ENCODE results near the gene MEI1.
A peak's percentile ranks its signal among the peaks of the same experiment; 100 is the strongest.

Gene MEI1

DNA sequence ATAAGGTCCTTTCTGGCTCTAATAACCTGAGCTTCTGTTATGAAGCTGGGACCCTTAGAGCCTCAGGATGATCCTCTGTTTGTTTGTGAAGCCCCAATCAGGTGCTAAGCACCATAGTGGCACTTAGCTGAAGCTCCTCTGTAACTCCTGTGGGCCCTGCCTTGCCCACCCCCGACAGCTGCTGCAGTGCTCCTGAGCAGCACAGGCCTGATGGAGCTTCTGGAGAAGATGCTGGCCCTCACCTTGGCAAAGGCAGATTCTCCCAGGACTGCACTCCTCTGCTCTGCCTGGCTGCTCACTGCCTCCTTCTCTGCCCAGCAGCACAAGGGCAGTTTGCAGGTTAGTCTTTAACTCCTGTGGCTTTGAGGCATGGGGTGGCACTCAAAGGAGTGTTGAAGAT, 82.2 kb downstream of the MEI1 start:
- no peak for DNase-seq (ENCODE audit: low read depth in 2 of 2, low spot score in 1 of 2)

DNA sequence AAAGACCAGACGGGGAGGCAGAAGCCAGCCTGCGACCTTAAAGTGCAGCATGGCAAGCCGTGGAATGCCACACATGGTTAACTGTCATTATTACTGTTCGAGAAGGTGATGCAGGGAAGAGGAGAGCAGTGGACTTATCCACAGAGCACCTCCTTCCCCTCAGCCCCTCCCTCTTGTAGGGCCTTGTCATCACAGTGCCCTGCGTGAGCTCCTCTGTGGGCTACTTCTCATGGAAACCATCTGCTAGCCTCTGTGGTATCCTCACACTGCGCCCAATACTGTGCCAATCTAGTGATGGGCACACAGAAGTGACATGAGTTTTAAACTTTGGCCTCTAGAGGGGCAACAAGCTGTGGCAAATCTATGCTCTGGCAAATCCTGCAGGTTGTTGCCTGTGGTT, 83.0 kb downstream of the MEI1 start:
- no peak for DNase-seq (ENCODE audit: low read depth in 2 of 2, low spot score in 1 of 2)

DNA sequence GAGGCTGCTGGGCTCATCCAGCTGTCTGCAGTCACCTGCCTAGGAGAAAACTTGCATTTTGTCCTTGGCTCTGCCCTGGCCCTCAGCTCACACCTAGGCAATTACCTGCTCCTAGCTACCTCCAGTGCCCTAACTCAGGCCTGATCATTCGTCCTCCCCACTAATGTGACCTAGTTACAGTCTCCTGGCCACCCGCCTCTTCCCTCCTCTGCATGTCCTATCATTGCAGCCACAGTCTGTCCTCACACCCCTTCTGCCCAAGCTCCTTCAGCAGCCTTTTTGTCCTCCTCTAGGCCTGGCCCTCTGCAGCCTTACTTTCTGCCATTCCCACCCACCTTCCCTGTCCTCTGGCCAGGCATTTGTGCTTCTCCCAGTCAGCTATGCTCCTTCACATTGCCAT, 83.4 kb downstream of the MEI1 start:
- DNase-seq (ENCODE audit: low read depth in 2 of 2, low spot score in 1 of 2) = no peak

DNA sequence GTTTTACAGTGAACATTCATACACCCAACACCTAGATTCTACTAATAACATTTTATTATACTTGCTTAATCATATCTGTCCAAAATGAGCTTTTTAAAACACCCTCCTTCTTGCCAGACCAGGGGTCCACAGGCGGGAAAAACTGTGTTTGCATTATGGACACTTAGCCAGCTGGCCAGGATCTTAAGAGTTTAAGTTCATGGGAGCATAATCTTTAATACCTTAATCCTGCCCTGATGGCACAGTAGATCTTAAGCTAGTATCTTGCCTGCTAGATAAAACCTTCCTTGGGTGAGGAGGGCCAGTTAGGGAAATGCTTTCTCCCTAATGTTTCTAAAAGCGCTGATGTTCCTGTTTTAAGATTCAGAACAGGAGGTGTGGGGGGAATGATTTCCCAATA, 88.0 kb downstream of the MEI1 start:
- no peak for DNase-seq (ENCODE audit: low read depth in 2 of 2, low spot score in 1 of 2)

DNA sequence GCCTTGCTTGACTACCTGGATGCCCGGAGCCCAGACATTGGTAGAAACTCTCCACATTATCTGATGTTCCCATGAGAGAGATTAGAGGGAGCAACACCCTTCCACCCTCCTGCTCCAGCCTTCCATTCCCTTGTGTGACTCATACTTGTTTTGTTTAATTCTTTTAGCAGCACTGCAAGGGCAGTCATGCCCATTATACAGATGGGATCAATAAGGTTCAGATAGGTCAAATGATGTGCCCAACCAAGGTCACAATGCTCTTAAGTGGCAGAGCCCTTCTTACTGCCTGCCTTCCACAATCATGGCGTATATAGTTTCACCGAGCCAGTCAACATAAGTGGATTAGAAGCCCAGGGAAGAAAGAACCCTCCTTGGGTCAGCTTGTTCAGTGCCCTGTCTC, 94.6 kb downstream of the MEI1 start:
- no peak for DNase-seq (ENCODE audit: low read depth in 2 of 2, low spot score in 1 of 2)

DNA sequence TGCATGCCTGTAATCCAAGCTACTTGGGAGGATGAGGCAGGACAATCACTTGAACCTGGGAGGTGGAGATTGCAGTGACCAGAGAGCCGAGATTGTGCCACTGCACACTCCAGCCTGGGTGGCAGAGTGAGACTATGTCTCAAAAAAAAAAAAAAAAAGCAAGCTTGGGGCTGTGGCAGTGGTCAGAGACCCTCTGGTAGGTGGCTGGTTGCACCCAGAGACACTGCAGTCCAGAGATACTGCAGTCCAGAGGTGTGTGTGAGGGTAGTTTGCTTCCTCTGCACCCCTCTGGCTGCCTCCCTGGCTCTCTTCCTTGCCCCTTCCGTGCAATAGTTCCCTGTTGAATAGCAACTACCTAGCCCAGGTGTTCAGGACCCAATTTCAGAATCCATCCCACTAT, 99.4 kb downstream of the MEI1 start:
- DNase-seq (ENCODE audit: low read depth in 2 of 2, low spot score in 1 of 2) = no peak

DNA sequence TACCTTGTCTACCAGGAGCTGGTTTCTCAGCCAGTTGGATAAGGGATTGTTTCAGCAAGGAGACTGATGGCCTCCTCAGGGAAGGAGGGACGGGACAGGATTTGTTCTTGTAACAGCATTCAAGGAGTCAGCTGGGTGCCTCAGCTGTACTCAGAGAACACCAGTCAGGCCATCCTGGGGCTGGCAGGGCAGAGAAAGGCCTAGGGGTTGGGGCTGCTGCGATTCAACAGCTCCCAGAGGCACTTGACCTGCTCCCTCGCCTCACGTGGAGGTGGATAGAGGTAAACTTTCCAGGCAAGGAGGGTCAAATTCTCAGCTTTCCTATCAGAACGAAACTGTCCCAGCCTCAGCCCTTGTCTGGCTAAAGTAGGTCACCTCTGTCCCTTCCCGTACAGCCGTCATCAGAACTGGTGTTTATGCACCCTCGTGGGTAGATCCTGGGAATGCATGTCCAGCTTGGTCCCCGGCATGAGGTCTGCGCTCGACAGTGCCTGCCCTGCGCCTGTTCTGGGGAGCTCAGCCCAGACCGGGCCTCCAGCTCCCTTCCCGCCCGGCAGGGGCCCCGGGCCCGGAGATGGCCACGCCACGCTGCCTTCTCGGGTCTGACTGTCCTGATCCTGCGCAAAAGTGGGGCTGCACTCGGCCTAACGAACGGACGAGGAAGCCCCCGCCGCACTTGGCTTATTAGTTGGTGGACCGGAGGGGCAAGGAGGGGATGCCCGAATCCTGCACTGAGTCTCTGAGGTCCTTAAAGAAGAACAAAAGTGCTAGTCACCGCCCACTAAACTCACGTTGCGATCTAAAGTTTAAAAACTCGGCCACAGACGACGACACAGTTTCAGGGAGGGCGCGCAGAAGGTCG, 100.4 kb downstream of the MEI1 start:
- DNase-seq (ENCODE audit: low read depth in 2 of 2, low spot score in 1 of 2) = no peak

DNA sequence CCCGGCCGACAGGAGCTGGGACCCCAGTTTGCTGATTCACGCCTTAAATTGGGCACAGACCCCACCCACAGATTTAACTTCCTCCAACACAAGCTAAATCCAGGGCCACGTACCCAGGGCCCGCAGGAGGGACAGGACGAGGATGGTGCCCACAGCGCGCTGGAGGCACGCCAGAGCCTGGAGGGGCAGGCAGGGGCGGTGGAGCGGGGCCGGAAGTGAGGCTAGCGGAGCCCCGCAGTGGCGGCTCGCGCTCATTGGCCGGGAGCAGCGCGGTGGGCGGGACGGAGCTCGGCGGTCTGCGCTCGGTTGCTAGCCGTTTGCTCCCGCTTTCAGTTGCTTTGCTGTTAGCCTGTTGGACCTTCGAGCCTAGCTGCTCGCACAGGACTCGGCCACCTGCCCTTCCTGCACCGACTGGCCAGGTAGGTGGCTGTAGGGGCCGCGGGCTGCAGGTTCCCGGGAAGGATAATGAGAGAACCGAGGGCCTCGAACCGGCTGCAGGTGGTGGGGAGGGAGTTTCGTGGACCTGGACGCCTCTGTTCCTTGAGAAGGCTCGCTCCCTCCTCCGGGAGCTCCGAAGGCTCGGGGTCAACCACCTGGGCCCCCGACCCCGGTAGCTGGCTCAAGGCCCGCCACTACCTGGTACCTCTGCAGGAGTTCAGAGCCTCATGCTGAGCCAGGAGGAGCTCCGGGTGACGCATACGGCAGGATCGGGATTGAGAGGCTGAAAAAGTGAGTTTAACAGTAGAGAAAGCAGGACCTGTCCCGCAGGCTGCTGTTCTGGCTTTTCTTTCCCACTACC, 101.2 kb downstream of the MEI1 start, which contains the start of gene CCDC134:
Gene CCDC134, plus strand, starts transcription at position 332 of the 799 bp plus-strand sequence. CDS start 8,212 bp downstream, outside the sequence.
- DNase-seq (ENCODE audit: low read depth in 2 of 2, low spot score in 1 of 2) = peak; percentile 65 to 83

DNA sequence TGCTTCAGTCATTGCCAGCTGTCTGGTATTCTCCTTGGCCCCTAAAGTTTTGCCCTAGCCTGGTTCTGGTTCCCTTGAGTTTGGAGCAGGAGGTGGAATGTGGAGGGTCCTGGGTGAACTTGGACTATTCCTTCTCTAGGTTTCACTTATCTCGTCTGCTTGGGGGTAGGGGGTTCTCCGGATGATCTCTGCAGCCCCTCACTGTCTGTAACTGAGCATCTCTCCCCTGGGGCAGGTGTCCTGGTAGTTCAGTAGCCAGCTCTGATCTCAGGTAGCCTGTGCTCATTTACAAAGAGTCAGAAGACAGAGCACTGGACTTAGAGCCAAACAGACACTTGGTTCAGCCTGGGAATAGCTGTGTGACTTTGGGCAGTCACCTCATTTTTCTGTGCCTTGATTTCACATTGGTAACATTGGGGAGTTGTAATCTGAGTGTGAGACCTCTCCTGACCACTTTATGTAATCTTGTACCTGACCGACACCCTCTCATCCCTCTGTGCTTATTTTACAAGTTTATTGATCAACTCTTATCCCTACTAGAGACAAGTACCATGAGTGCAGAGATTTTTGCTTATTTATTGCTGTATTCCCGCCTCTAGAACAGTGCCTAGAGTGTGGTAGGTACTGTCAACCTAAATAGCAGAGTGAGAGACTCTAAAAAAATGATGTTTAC, 102.0 kb downstream of the MEI1 start:
- no peak for DNase-seq (ENCODE audit: low read depth in 2 of 2, low spot score in 1 of 2)

DNA sequence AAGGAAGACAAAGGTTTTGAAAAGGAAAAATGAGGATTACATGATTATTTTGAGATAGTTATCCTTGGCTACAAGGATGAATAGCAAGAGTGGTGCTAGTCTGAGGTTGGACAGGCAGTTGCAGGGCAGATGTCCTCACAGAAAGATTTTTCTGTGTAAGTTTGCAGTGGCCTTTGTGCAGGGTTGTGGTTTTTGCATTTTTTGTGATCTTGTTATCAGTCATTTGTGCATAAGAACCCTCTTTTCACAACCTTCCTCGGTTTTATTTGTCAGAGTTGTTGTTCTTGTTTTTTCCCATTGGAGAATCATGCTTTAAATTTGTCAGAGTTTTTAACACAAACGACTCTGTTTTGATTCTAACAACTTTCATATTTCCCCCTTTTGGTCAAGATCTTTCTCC, 102.6 kb downstream of the MEI1 start:
- no peak for DNase-seq (ENCODE audit: low read depth in 2 of 2, low spot score in 1 of 2)

DNA sequence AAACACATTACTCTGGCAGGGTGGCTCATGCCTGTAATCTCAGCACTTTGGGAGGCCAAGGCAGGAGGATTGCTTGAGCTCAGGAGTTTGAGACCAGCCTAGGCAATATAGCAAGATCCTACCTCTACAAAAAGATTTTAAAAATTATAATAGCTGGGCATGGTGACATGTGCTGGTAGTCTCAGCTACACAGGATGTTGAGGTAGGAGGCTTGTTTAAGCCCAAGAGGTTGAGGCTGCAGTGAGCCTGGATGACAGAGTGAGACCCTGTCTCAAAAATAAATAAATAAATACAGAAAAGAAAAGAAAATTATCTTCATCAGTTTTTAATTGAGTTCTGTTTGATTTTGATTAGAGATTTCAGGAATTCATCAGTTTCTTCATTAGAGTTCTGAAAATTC, 106.3 kb downstream of the MEI1 start:
- DNase-seq (ENCODE audit: low read depth in 2 of 2, low spot score in 1 of 2) = no peak

DNA sequence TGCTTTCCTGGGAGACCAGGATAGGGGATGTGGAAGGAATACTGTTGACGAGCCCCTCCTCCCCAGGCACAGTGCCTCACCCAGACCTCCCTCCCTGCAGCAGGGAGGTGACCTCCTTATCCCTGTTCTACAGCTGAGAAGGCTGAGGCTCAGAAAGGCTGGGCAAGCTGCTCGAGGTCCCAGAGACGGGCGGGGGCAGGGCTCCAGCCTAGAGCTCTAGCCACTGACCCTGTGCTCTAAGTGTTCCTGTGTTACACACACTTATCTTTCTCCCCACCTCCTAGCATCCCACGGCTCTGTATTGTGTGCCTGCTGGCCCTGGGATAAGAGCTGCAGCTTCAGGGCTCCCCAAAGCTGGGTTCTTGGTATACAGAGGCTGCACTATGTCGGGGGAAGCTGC, 109.1 kb downstream of the MEI1 start:
- DNase-seq (ENCODE audit: low read depth in 2 of 2, low spot score in 1 of 2) = no peak

DNA sequence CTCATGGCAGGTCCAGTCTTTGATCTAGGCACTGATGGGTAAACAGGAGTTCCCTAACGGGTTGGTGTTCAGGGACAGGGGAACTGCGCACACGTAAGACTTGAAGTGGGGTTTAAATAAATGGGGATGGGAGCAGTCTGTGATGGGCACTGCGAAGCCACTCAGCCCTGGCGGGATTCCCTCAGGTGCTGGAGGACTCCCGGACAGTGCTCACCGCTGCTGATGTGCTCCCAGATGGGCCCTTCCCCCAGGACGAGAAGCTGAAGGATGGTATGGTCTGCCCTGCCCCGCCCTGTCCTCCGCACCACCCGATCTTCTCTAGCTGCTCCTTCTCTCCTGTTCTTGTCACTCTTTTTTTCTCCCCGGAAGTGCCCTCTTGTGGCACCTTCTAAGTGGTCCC, 110.7 kb downstream of the MEI1 start:
- DNase-seq (ENCODE audit: low read depth in 2 of 2, low spot score in 1 of 2) = no peak

DNA sequence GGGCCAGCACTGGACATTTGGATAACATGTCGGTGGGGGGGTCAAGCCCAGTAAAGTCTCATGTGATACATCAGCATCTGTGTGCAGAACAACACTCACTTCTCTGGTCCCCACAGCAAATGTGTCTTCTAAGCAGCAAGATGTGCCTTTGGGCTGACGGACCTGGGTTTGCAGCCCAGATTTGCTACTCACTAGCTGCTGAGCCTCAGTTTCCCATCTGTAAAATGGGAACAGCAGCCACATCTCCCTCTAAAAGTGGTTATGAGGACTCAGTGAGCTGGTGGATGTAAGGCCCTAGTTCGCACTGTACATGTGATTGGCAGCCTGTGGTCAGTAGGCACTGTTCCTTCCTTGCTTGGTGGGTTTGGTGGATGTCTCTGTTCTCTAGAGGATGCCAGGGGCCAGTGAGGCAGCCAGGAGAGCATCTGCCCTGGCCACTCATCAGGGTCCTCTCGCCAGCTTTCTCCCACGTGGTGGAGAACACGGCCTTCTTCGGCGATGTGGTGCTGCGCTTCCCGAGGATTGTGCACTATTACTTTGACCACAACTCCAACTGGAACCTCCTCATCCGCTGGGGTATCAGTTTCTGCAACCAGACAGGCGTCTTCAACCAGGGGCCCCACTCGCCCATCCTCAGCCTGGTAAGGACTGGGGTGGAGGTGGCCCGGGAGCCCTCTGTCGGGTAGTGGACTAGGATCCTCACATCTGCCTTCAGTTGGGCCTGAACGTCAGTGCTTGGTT, 113.7 kb downstream of the MEI1 start:
- DNase-seq (ENCODE audit: low read depth in 2 of 2, low spot score in 1 of 2) = no peak

DNA sequence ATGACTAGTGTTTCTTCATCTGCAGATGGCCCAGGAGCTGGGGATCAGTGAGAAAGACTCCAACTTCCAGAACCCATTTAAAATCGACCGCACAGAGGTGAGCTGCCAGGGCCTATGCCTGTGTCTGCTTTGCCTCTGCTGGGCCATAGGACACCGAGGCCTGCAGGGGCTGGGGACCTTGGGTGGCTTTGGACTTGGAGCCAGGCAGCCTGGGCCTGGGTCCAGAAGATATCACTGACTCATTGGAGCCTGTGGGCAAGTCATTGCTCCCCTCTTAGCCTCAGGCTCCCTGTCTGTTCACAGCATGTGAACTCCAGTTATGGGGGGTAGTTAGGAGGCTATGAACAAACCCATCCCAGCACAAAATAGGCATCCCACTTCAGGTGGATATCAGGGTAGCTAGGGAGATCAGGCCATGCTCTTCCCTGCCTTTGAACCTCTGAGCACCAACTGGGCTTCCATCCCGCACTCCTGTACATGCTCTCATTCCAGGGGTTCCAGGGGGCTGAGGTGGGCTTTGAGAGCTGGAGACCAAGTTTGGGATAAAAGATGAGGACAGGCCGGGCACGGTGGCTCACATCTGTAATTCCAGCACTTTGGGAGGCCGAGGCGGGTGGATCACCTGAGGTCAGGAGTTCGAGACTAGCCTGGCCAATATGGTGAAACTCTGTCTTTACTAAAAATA, 114.6 kb downstream of the MEI1 start:
- no peak for DNase-seq (ENCODE audit: low read depth in 2 of 2, low spot score in 1 of 2)

DNA sequence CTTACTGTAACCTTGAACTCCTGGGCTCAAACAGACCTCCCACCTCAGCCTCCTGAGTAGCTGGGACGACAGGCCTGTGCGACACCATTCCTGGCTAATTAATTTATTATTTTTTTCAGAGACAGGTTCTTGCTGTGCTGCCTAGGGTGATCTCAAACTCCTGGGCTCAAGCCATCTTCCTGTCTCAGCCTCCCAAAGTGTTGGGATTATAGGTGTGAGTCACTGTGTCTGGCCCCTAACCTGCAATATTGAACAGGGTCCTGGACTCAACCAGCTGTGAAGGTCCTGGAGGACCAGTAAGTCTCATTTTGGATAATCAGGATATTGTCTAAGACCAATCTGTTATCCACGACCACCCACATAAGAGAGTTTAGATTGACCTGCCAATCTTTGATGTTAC, 116.4 kb downstream of the MEI1 start:
- no peak for DNase-seq (ENCODE audit: low read depth in 2 of 2, low spot score in 1 of 2)

DNA sequence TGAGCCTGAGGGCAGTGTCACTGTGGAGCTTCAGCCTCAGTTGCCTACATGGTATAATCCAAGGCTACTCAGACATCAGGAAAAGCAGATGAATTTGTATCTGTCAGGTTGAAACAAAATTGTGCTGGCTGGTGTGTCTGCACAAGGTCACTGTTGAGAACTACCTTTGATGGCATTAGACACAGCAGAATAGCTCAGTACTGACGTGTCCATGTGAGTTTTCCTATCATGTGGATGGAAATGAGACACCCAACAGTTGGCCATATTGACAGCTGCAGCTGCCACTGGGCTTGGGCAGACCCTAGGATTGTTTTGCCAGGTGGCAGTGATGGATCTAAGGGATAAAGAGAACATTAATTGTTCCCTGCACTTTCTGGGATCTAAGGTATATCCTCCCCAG, 116.9 kb downstream of the MEI1 start:
- no peak for DNase-seq (ENCODE audit: low read depth in 2 of 2, low spot score in 1 of 2)

DNA sequence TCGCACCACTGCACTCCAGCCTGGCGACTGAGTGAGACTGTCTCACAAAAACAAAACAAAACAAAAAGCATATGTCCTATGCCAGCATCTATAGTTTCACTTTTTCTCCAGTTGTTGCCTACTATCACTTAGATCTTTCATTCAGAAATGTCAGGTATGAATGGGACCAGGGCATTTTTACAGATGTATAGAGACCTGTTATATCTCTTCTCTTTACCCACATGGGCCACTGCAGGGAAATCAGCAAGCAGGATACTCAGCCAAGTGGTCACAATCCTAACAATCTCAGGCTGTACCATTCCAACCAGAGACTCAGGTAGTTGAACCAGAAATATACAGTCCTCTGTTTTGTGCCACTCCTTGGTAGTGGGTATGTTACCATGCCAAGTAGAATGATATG, 117.6 kb downstream of the MEI1 start:
- no peak for DNase-seq (ENCODE audit: low read depth in 2 of 2, low spot score in 1 of 2)

DNA sequence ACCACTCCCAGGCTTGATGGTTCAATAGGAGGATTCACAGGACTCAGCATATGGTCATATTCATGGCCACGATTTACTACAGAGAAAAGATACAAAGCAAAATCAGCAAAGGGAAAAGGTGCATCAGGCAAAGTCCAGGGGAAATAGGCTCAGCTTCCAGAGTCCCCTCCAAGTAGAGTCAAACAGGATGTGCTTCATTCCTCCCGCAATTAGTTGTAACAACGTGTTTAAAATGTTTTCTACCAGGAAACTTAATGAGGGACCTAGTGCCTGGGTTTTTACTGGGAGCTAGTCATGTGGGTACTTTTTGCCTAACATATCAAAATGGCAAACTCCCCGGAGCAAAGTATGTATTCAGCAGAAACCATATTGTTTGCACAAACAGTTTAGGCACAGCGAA, 118.7 kb downstream of the MEI1 start:
- no peak for DNase-seq (ENCODE audit: low read depth in 2 of 2, low spot score in 1 of 2)

DNA sequence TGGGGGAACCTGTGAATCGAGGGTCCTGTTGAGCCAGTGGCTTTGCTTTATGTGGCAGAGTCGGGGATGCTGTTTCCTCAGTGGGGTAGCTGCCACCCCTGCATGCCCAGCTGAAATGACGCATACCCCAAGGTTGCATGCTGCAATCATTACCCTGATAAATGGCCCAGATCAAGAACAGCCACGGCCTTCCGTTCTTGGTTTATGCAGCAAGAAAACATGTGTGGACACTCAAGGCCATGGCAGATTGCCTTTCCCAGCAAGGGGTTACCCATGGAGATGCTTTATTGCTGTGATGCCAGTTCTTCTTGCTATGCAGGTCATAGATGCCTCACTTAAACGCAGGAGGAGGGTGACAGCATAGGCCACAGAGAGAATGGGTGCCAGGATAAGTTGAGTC, 119.3 kb downstream of the MEI1 start:
- no peak for DNase-seq (ENCODE audit: low read depth in 2 of 2, low spot score in 1 of 2)

DNA sequence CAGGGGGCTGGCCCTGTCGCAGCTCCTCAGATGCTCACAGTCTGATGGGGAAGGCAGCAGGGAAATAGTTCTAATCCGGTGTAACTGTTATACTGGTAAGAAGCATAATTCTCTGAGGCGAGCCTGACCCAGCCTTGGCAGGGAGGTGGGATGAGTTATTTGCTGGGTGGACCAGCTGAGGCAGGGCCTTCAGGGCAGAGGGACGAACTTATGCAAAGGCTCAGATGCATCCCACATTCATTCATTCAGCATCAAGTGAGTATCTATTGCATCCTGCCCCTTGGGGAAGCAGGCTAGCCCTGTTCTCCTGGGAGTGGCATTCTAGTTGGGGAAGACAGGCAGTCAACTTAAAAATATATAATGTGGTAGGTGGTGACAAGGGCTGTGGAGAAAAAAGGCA, 120.0 kb downstream of the MEI1 start:
- DNase-seq (ENCODE audit: low read depth in 2 of 2, low spot score in 1 of 2) = no peak

Data from stimulated activated CD8-positive, alpha-beta memory T cell treated with anti-CD3 and anti-CD28 coated beads, Interleukin-4, amount 100 ng/mL, for 4 hours (primary cell).